Gastroesophageal sphincter (tissue), 3 donors: ENCODE measurements around the gene FBF1.

Experiments used
- CTCF ChIP-seq, 4 experiments: fragments of 200-600 bp in 2 of 4; fragments of 450-650 bp in 2 of 4; sonication (generic) in 1 of 4; IDR thresholded peaks; one replicate each; pipeline ENCODE4 v1.5.1; 2017 to 2019; ENCODE audit warnings: antibody characterized with exemption in 4 of 4, mild to moderate bottlenecking in 2 of 4, moderate library complexity in 2 of 4
- EP300 ChIP-seq: sonication (generic); formaldehyde crosslinking; IDR thresholded peaks from one replicate; pipeline ENCODE4 v1.6.1; 2017; ENCODE audit warnings: antibody characterized with exemption, mild to moderate bottlenecking
- POLR2AphosphoS5 ChIP-seq: sonication (generic); formaldehyde crosslinking; IDR thresholded peaks from one replicate; pipeline ENCODE4 v1.6.1; 2017; ENCODE audit warnings: antibody characterized with exemption

- no peak for TF ChIP-seq CTCF (IDR thresholded peaks at IDR 0.05)
- TF ChIP-seq POLR2AphosphoS5: no peak
- TF ChIP-seq EP300: no peak
Measured at GRCh38 chr17:75906143-75906884, 34.5 kb downstream of the FBF1 start.
